GM19023 (cell line): ENCODE data around the gene CFAP99.
"Not testable (repeated sequence)": the region's sequence is repeated elsewhere in the genome, so short reads cannot be mapped to it uniquely, and the experiment has no call there.

Source experiments
- ATAC-seq: cut with Tn5 transposase; IDR thresholded peaks from one replicate; pipeline ENCODE4 v1.9.1; 2021; ENCODE audit warnings: mild to moderate bottlenecking, moderate library complexity; ENCODE audit not compliant: unreplicated experiment

CFAP99 gene

DNA sequence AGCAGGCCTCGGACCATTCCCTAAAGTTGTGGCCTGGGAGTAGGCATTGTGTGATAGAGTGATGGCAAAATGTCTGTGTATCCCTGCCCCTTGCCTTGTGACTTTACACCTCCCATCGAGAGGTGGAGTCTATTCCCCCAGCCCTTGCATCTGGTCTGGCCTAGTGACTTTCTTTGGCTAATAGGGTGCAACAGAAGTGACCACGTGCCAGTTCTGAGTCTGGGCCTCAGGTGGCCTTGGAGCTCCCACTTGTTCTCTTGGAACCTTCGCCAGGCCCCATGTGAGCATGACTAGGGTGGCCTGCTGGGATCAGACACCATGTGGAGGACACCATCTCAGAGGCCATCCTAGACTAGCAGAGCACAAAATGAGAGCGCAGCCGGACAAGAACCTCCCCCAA, 46.3 kb downstream of the CFAP99 start:
- no peak for ATAC-seq

DNA sequence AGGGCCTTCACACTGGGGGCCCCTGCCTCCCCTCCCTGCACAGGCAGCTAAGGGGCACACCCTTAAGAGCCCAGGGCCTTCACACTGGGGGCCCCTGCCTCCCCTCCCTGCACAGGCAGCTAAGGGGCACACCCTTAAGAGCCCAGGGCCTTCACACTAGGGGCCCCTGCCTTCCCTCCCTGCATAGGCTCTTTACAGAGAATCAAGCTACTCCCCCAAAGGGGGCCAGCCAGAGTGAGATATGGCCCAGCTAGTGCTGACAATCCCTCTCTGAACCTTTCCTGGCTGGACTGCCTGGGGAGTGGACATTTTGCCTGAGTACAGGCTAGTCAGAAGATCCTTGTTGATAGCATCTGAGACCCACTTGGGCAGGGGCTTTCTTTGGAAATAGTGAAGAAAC, 46.8 kb downstream of the CFAP99 start:
- ATAC-seq, result not testable (repeated sequence)

DNA sequence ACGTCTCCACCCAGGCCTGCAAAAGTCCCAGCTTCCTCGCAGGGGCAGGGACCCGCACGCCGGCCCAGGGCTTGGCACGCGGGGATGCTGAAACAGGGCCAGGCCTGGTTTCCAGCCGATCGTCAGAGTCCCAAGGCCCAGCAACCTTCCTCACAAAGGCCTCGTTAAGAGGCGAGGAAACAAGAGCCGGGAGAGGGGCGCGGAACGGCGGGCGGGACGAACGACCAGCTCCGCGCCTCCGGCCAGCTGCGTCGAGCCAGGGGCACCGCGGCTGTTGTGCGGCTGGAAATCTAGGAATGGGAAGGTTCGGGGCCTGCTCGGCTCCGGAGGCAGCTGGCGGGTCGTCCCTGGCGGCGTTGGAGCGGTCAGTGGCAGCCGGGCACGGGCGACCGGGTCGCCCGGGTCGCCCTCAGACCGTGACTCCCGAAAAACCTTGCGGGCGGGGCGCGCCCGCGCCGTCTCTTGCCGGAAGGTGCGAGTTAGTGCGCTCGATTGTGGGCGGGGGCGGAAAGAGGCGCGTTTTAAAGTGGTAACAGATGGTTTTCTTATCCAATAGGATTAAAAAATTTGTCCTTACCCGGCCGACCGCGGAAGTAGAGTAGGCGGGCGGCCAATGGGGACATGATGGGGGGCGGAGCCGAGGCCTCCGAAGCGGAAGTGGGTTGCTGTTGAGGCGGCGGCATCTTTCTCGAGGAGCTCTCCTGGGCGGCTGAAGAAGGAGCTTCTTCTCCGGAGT, 49.9 kb downstream of the CFAP99 start, which contains the start of gene RNF4:
RNF4 (plus strand) TSS at position 651 of the 736 bp plus-strand sequence. CDS start 21,388 bp downstream, outside the sequence.
- peak; percentile 81 for ATAC-seq

- ATAC-seq, result peak; percentile 47
Measured at GRCh38 chr4:2469192-2469984, 50.6 kb downstream of the CFAP99 start.

DNA sequence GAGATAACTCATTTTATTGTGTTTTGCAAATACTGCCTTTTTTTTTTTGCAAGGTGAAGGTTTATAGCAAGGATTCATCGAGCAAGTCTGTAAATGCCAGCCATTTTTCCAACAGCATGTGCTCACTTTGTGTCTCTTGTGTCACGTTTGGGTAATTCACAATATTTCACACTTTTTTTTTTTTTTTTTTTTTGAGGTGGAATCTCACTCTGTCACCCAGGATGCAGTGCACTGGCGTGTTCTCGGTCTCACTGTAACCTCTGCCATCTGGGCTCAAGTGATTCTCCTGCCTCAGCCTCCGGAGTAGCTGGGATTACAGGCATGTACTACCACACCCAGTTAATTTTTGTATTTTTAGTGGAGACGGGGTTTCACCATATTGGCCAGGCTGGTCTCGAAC, 52.0 kb downstream of the CFAP99 start:
- no peak for ATAC-seq

DNA sequence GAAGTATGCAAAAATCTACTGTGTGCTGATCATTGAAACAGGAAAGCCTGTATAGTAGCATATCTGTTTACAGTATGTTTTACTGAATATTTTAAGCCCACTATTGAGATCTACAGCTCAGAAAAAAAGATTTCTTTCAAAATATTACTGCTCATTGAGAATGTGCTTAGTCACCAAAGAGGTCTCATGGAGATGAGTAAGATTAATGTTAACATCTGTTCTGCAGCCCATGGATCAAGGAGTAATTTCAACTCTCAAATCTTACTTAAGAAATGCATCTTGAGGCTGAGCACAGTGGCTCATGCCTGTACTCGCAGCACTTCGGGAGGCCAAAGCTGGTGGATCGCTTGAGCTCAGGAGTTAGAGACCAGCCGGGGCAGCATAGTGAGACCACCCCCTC, 53.4 kb downstream of the CFAP99 start:
- no peak for ATAC-seq

GRCh38 chr4:2478229-2478628, 59.5 kb downstream of the CFAP99 start:
- no peak for ATAC-seq

- no peak for ATAC-seq
Measured at GRCh38 chr4:2480649-2481048, 61.9 kb downstream of the CFAP99 start.

DNA sequence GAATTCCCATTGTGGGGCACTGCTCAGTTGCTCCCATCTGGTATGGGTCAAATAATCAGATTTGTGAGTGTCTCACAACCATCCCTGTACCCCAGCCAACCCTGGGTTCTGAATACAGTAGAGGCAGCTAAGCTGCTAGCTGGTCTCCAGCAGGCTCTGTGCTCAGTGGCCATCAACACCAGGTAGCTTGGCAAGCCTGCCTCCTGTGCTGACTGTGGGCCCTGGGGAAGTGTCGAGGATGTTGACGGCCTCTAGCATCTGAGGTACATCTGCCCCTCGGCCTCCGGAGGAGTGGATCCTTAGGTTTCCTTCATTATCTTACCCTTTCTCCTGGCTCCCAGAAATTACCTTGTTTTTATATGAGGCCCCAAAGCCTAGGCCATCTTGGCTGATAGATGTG, 63.4 kb downstream of the CFAP99 start:
- no peak for ATAC-seq

- peak; percentile 48 for ATAC-seq
Measured at GRCh38 chr4:2482693-2483092, 63.9 kb downstream of the CFAP99 start.

DNA sequence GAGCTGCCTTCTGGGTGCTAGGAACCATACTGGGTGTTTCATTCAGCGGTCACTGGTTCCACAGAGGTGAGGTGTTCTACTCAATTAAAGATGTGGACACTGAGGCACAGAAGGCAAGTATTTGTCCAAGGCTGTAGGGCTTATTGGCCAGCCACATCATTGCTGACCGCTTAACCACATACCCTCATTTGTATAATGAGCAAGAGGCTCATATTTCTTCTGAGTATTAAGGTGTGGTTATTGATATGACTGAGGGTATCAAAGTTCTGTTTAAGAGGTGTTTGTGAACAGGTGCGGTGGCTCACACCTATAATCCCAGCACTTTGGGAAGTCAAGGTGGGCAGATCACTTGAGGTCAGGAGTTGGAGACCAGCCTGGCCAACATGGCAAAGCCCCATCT, 64.5 kb downstream of the CFAP99 start:
- ATAC-seq, result no peak

GRCh38 chr4:2484185-2484584, 65.4 kb downstream of the CFAP99 start:
- ATAC-seq, result no peak

- peak; percentile 69 for ATAC-seq
Measured at GRCh38 chr4:2484993-2485392, 66.2 kb downstream of the CFAP99 start.

DNA sequence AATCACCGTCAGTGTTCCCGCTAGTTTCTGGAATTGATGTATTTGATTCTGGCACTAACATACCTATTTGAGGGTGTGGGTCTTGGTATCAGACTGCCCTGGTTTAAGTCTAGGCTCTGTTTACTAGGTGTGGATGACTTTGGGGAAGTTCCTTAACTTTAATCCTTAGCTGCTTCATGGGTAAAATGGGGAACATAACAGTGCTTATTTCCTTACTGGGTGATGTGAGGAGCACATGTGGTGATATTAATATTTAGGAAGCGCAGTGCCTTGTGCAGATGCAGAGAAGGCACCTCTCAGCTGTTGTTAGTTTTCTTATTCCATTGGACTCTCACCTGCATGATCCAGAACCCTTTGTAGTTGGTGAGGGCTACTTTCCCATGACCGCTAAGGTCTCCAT, 67.2 kb downstream of the CFAP99 start:
- no peak for ATAC-seq

DNA sequence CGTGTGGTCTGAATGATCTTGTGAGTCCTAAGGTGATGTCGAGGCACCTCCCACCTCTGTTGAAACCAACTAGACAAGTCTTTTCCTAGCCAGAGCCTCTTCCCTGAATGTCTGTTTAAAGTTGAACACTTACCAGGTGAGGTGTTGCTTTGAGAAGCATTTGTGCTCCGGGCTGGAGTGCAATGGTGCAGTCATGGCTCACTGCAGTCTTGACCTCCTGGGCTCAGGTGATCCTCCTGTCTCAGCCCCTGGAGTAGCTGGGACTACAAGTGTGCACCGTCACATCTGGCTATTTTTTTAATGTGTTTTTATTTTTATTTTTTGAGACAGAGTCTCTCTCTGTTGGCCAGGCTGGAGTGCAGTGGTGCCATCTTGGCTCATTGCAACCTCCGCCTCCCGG, 68.2 kb downstream of the CFAP99 start:
- ATAC-seq, result no peak

- ATAC-seq, result peak; percentile 67
Measured at GRCh38 chr4:2487632-2488031, 68.9 kb downstream of the CFAP99 start.

GRCh38 chr4:2489081-2489805, 70.5 kb downstream of the CFAP99 start:
- no peak for ATAC-seq

- no peak for ATAC-seq
Measured at GRCh38 chr4:2489841-2490552, 71.2 kb downstream of the CFAP99 start.

DNA sequence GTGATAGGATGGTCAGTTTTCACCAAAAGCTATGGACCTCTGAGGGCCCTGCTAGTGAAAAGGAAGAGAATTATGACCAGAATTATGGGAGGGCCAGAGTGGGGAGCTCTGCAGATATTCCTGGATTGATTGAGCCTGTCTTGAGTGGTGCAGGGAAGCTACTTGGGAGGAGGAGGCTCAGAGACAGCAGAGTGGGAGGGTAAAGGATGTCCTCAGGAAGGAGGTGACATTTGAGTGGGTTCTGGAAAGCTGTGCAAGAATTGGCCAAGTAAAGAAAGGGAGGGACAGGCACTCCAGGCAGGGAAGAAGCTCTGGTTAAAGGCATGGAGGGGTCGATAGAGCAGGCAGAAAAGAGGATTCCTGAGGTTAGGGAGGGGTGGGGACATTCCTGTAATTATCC, 74.2 kb downstream of the CFAP99 start:
- no peak for ATAC-seq

- ATAC-seq, result no peak
Measured at GRCh38 chr4:2494992-2495391, 76.2 kb downstream of the CFAP99 start.

DNA sequence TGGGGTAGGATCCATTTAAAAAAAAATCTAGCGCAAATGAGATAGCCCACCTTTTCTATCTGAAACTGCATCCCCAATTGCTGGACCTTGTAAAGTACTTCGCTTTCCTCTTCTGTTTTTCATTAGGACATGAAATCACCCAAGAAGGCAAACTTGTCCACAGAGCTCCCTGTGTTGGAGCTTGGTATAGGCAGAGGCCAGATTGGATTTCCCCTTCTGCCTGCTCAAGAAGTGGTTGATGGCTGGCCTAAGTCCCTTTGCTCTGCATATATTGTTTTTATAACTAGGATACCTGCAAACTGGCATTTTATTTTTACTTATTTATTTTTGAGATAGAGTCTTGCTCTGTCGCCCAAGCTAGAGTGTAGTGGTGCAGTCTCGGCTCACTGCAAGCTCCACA, 78.6 kb downstream of the CFAP99 start:
- no peak for ATAC-seq
